ENCODE data around the gene RPRD1B.
A peak's percentile ranks its signal among the peaks of the same experiment; 100 is the strongest.

The RPRD1B gene

DNA sequence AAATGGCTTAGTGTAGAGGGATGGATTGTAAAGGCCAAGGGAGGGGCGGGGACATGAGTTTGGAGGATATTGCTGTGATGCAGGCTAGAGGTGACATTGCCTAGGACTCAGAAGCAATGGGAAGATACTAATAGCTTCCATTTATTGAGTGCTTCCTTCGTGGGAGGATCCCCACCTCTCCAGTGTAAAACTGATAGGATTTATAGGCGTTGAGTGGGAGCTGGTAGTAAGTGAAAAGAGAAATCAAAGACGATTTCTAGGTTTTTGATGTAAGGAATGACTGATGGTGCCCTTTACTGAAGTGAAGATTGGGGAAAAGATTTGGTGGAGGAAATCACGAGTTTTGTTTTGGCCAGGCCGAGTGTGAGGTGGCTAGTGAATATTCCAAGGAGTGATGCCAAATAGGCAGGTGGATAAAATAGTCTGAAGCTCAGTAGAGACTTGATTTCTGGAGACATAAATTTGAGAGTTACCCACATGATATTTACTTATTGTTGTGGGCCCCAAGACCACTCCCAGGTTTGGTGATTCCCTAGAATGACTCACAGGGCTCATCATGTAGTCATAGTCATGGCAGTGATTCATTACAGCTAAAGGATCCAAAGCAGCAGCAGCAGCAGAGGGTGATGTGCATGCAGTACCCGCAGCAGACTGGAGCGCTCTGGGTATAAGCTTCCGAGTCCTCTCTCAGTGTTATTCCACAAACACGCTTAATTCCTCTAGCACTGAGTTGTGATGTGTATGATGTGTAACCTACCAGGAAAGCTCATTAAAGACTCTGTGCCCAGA lies 10.2 kb downstream of the RPRD1B start:
- H3K27me3 Mint-ChIP-seq: no peaks in the 10 kb centered on the region
- H3K27ac Mint-ChIP-seq: peak overlapping the region; percentile 17
- DNase-seq (peak; percentile 10), ATAC-seq (peak; percentile 98)
- peaks cover 52% of the 10 kb centered on the region for H3K4me1 Mint-ChIP-seq
- no peaks in the 10 kb centered on the region for H3K9me3 Mint-ChIP-seq
- no peak overlapping the region for H3K4me3 Mint-ChIP-seq
- peaks cover 63% of the 10 kb centered on the region for H3K36me3 Mint-ChIP-seq (ENCODE audit: low read depth)

DNA sequence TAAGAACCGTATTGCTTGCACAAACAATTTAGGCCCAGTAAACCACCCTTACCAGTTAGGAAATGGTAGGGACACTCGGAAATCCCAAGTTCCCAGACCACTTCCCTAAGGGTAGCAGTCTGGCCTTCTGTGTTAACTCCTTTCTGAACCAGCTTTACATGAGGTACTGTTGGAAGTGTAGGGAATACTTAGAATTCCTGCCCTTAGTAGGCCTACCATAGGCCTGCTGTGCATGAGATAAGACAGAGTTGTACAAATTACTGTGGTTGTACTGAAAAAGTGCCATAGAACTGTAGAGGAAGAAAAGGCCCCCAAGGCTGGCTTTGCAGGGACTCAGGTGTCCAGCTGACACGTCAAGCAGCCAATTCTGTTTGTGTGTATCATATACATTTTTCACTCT lies 11.1 kb downstream of the RPRD1B start:
- Mint-ChIP-seq H3K36me3 (ENCODE audit: low read depth) (peaks cover 65% of the 10 kb centered on the region), H3K9me3 (no peaks in the 10 kb centered on the region), H3K27ac (no peak overlapping the region), H3K4me3 (no peak overlapping the region), H3K4me1 (peaks cover 56% of the 10 kb centered on the region), H3K27me3 (no peaks in the 10 kb centered on the region)
- no peak for ATAC-seq
- DNase-seq: no peak

DNA sequence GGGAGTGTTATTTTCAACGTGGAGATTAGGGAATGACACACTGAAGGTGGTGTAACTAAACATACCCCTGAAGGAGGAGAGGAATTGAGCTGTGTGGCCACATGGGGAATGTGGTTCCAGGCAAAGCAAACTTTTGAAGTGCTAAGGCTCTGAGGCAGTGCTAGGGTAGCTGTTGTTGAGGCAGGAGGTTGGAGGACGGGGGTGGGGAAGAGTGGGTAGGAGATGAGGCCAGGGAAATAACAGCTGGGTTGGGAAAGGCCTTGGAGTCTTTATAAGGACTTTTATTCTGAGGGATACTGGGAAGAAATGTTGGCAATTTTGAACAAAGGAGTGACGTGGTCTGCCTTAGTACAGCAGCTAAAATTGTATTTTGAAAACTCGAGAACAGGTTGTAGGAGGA lies 13.0 kb downstream of the RPRD1B start:
- H3K9me3 Mint-ChIP-seq: no peaks in the 10 kb centered on the region
- peak overlapping the region; percentile 48 for H3K27ac Mint-ChIP-seq
- H3K36me3 Mint-ChIP-seq (ENCODE audit: low read depth): peaks cover 67% of the 10 kb centered on the region
- no peak overlapping the region for H3K4me3 Mint-ChIP-seq
- no peak for ATAC-seq
- H3K4me1 Mint-ChIP-seq: peaks cover 67% of the 10 kb centered on the region
- DNase-seq: no peak
- H3K27me3 Mint-ChIP-seq: no peaks in the 10 kb centered on the region

DNA sequence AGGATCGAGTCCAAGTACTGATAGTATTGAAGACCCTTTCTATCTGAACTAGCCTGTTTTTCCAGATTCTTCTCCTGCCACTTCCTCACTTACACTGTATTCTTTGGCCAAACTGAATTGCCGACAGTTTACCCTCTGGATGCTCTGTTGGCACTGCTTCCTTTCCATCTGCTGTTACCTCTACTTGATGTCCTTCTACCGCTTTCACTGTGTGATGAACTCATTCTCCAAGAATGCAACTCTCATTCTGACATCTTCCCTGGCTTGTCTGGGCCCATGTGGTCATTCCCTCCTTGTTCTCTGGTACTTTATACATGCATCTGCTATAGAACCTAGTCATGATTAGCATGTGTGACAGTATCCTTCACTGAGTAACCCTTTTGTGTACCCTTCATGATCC lies 16.3 kb downstream of the RPRD1B start:
- DNase-seq (no peak), ATAC-seq (no peak)
- Mint-ChIP-seq H3K4me1 (peaks cover 51% of the 10 kb centered on the region), H3K9me3 (no peaks in the 10 kb centered on the region), H3K4me3 (no peak overlapping the region), H3K27me3 (no peaks in the 10 kb centered on the region), H3K27ac (peak overlapping the region; percentile 63), H3K36me3 (ENCODE audit: low read depth) (peaks cover 39% of the 10 kb centered on the region)

DNA sequence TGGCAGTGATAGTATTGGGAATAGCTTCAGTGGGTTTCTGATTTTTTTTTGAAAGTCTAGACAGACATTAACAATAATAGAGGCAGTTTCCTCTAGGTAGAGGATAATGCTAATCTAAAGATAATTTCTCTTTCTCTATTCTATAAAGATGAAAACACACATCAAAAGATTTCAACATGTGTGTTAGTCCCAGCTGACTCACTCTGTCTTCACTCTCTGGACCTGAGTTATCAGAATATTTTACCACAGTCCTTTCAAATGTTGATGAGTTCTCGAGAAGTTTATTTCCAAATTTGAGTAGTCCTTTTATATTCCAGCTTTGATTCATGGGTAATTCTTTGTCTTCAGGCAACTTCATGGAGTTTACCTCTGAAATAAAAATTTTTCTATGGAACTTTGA lies 17.1 kb downstream of the RPRD1B start:
- Mint-ChIP-seq H3K27me3 (no peaks in the 10 kb centered on the region), H3K9me3 (no peaks in the 10 kb centered on the region), H3K36me3 (ENCODE audit: low read depth) (peaks cover 43% of the 10 kb centered on the region), H3K4me1 (peaks cover 43% of the 10 kb centered on the region), H3K27ac (peak overlapping the region; percentile 63), H3K4me3 (no peak overlapping the region)
- ATAC-seq (peak; percentile 53), DNase-seq (no peak)

DNA sequence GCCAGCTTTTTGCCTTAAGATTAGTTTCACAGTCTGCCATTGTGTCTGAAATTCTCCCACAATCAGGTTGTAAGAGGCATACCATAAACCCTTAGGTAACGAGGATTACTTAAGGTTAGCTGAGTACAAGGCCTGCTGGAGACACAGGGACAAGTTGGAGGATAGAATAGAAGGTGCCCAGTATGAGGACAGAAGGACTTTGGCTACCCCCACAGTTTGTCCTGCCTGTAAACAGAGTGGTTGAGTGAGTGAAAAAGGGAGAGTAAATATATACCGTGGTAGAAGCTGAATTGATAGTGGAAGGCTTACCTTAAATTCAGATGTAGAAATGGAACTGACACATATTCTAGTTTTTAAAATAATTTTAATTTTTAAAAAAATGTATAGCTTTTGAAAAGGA lies 19.3 kb downstream of the RPRD1B start:
- DNase-seq: no peak
- Mint-ChIP-seq H3K36me3 (ENCODE audit: low read depth) (peaks cover 33% of the 10 kb centered on the region), H3K4me1 (peaks cover 38% of the 10 kb centered on the region), H3K9me3 (no peaks in the 10 kb centered on the region), H3K27ac (no peak overlapping the region), H3K4me3 (no peak overlapping the region), H3K27me3 (no peaks in the 10 kb centered on the region)
- no peak for ATAC-seq

DNA sequence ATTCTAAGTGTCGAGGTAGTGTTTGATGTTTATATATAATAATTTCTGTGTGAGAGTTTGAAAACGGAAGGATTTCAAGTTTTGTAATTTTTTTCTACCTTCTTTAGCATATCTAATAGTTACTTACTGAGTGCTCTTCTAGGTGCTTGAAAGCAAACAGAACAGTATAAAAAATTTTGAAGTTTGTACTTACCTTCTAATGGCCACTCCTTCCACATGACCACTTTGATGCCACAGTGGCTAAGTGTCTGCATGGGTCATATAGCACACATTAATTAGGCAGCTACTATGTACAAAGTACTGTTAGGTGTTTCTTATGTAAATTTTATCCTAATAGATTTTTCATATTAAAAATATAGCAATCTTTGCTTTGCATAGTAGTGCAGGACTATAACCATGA lies 21.1 kb downstream of the RPRD1B start:
- DNase-seq (no peak), ATAC-seq (no peak)
- H3K36me3 Mint-ChIP-seq (ENCODE audit: low read depth): peaks cover 36% of the 10 kb centered on the region
- peaks cover 34% of the 10 kb centered on the region for H3K4me1 Mint-ChIP-seq
- H3K27ac Mint-ChIP-seq: no peak overlapping the region
- no peaks in the 10 kb centered on the region for H3K27me3 Mint-ChIP-seq
- no peaks in the 10 kb centered on the region for H3K9me3 Mint-ChIP-seq
- H3K4me3 Mint-ChIP-seq: no peak overlapping the region

DNA sequence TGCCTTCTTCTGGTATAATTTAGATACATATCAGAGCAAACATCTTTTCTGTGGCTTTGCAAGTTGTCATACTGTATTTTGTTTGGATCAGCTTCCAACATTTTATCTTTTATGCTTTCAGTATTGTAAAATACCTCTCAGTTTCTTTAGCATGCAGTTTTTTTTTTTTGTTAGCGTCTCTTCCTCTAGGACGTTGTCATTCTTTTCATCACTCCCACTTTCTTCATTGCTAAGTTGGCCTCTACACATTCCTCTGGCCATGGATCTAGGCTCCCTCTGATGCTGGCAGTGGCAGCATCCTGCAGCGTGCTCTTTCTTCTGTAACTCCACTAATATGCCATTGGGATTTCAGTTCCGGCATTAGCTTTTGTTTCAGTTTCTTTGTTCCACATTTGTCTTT lies 21.7 kb downstream of the RPRD1B start:
- Mint-ChIP-seq H3K9me3 (no peaks in the 10 kb centered on the region), H3K4me1 (peaks cover 28% of the 10 kb centered on the region), H3K27ac (no peak overlapping the region), H3K4me3 (no peak overlapping the region), H3K27me3 (no peaks in the 10 kb centered on the region), H3K36me3 (ENCODE audit: low read depth) (peaks cover 36% of the 10 kb centered on the region)
- no peak for DNase-seq
- ATAC-seq: no peak

DNA sequence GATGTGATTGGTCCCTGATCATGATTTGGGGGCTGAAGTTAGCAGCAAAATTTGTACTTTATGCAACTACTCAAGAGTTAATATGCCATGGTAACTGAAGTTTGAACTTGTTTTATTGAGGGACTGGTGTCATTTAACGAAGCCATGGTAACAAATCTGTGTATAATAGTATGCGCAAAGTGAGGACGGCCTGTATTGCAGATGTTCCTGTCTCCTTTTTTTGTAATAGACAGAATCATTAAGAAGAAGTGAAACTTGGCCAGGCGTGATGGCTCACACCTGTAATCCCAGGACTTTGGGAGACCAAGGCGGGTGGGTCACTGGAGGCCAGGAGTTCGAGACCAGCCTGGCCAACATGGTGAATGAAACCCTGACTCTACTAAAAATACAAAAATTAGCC lies 22.3 kb downstream of the RPRD1B start:
- peaks cover 22% of the 10 kb centered on the region for H3K4me1 Mint-ChIP-seq
- ATAC-seq (no peak), DNase-seq (no peak)
- peaks cover 37% of the 10 kb centered on the region for H3K36me3 Mint-ChIP-seq (ENCODE audit: low read depth)
- no peaks in the 10 kb centered on the region for H3K9me3 Mint-ChIP-seq
- H3K27me3 Mint-ChIP-seq: no peaks in the 10 kb centered on the region
- H3K4me3 Mint-ChIP-seq: no peak overlapping the region
- no peak overlapping the region for H3K27ac Mint-ChIP-seq

DNA sequence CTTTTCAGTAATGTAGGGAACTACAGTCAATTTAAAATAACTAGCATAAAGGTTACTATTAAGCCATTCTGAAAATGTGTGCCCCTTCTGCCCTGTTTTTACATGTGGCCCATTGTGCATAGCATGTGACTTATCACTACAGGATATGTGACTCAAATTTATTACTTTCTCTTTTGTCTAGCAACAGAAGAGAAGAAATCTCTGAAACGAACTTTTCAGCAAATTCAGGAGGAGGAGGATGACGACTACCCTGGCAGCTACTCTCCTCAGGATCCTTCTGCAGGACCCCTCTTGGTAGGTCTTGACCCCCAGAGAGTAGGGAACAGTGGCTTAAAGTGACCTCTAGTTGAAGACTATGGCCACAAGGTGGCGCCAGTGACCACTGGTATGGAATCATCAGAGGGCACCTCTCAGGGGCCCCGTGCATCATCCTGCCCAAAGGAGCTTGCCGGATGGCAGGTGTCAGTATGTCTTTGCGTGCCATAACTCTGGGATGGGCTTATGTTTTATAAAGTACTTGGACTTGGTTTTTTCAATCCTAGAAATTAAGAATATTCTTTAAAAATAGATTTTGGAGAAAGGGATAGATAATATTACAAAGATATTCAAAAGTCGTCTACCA lies 23.9 kb downstream of the RPRD1B start:
- no peaks in the 10 kb centered on the region for H3K27me3 Mint-ChIP-seq

DNA sequence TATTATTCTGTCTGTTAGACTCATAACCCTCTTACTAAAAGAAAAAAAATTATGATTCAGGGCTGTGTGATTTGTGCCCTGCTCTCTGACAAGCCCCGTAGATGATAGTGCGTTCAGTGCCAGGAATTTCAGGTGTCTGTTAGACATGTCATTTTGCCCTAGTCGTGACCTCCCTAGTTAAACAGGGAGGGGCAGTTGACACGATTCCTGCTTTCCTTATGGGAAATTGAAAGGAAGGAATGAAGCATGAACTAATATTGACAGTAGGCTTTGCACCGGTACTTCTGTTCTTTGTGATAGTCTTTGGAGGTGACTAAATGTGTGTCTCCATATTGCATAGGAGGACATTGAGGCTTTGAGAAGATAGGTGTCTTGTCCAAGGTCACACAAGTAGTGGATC lies 26.3 kb downstream of the RPRD1B start:
- Mint-ChIP-seq H3K27me3 (no peaks in the 10 kb centered on the region), H3K36me3 (ENCODE audit: low read depth) (peaks cover 38% of the 10 kb centered on the region), H3K4me3 (no peak overlapping the region), H3K4me1 (peaks cover 8% of the 10 kb centered on the region), H3K27ac (no peak overlapping the region), H3K9me3 (no peaks in the 10 kb centered on the region)
- ATAC-seq: no peak
- DNase-seq: no peak

More for the DNA sequence above, 23.9 kb downstream of the RPRD1B start:
- H3K36me3 Mint-ChIP-seq (ENCODE audit: low read depth): peaks cover 33% of the 10 kb centered on the region
- DNase-seq (peak; percentile 83), ATAC-seq (peak; percentile 81)
- peak overlapping the region; percentile 71 for H3K27ac Mint-ChIP-seq
- peak overlapping the region; percentile 31 for H3K4me3 Mint-ChIP-seq
- H3K9me3 Mint-ChIP-seq: no peaks in the 10 kb centered on the region
- peaks cover 17% of the 10 kb centered on the region for H3K4me1 Mint-ChIP-seq

DNA sequence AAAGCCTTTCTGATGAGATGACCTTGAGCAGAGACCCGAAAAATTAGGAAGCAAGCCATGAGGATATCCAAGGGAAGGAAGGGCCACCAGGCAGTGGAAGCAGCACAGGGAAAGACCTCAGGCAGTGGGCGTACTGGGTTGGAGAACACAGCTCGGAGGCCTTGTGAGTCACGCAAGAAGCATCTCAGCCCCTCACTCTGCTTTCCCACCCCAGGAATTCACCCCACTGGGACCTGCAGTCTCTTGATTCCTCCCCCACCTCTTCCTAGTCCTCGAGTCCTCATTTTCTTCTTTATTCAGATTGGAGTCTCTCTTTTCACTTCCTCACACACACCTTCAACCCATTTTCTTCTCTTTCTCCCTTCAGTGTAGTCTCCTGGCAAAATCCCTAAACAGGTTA lies 27.0 kb downstream of the RPRD1B start:
- Mint-ChIP-seq H3K36me3 (ENCODE audit: low read depth) (peaks cover 36% of the 10 kb centered on the region), H3K9me3 (no peaks in the 10 kb centered on the region), H3K4me1 (peaks cover 8% of the 10 kb centered on the region), H3K27ac (no peak overlapping the region), H3K27me3 (no peaks in the 10 kb centered on the region), H3K4me3 (no peak overlapping the region)
- ATAC-seq: no peak
- no peak for DNase-seq

DNA sequence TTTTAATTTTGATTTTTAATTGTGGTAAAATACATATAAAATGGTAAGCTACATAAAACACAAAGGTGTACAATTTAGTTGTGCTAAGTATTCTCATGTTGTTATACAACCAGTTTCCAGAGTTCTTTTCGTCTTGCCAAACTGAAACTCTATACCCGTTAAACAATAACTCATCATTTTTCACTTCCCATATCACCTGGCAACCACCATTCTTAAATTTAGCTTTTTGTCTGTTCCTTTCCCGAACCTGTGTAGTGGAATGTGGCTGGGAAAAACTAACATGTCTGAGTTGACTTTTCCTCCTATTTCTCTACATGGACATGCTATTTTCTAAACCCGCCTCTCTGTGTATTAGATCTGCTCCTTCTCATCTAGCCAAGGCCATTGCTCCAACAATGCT lies 27.6 kb downstream of the RPRD1B start:
- H3K9me3 Mint-ChIP-seq: no peaks in the 10 kb centered on the region
- peaks cover 39% of the 10 kb centered on the region for H3K36me3 Mint-ChIP-seq (ENCODE audit: low read depth)
- H3K27me3 Mint-ChIP-seq: no peaks in the 10 kb centered on the region
- H3K27ac Mint-ChIP-seq: no peak overlapping the region
- H3K4me3 Mint-ChIP-seq: no peak overlapping the region
- DNase-seq (no peak), ATAC-seq (no peak)
- H3K4me1 Mint-ChIP-seq: peaks cover 8% of the 10 kb centered on the region

DNA sequence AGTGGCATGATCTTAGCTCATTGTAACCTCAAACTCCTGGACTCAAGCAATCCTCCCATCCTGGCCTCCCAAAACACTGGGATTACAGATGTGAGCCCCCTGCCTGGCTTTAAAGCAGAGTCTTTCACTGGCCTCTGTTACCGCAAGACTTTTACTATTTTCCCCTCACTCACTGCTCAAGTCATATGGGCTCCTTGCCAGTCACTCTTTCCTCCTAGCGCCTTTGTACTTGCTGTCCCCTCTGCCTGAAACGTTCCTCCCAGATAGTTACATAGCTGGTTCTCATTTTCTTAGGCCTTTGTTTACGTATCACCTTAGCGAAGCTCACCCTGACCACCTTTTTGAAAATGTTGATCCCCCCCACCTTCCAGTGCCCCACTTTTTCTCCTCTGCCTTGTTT lies 29.3 kb downstream of the RPRD1B start:
- Mint-ChIP-seq H3K9me3 (no peaks in the 10 kb centered on the region), H3K4me1 (no peaks in the 10 kb centered on the region), H3K27me3 (no peaks in the 10 kb centered on the region), H3K36me3 (ENCODE audit: low read depth) (peaks cover 50% of the 10 kb centered on the region), H3K4me3 (no peak overlapping the region), H3K27ac (no peak overlapping the region)
- ATAC-seq (no peak), DNase-seq (no peak)

DNA sequence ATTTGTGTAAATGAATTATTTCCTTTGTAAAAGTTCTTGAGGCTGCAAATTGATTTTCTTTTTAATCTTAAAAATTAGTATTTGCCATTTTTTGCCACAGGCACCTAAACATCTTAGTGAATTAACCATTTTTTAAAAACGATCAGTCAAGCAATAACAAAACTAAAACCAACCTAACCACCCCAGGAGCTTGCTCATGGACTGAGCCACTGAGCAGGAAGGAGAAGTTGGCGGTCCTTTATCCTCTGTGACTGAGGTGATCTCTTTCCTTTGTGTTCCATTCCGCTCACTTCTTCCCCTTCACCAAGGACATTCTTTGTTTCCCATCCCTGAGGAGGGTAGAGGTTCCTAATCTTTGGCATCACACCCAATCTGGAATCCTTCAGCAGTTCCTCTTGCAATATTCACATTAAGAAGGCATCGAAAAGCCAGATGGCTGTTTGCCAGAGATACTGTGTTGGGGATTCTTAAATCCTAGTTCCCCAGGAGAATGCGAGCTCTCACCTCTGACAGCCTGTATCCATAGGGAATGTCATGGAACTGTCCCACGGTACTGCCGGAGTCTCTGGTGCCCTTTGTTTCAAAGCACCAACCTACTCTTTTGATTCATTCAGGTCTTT lies 30.5 kb downstream of the RPRD1B start:
- H3K27me3 Mint-ChIP-seq: no peaks in the 10 kb centered on the region
- ATAC-seq (no peak), DNase-seq (no peak)
- H3K9me3 Mint-ChIP-seq: no peaks in the 10 kb centered on the region
- no peaks in the 10 kb centered on the region for H3K4me1 Mint-ChIP-seq
- H3K27ac Mint-ChIP-seq: no peak overlapping the region
- H3K36me3 Mint-ChIP-seq (ENCODE audit: low read depth): peaks cover 55% of the 10 kb centered on the region
- no peak overlapping the region for H3K4me3 Mint-ChIP-seq

Measured in activated naive CD8-positive, alpha-beta T cell treated with anti-CD3 and anti-CD28 coated beads, Interleukin-2, amount 50 U/mL, for 24 hours (primary cell).